HepG2 (cell line): ENCODE results near the gene LCN2. TPM values are rescaled to one million over a fixed set of nuclear protein-coding genes. Genes with fewer than 3 reads are reported as not detected.
A peak's percentile ranks its signal among the peaks of the same experiment; 100 is the strongest.

ENCODE experiments used
- ATAC-seq: fragments of 200-7000 bp; cut with Tn5 transposase; 3 replicates; pipeline ENCODE4 v1.9.1; 2020; ENCODE audit warnings: mild to moderate bottlenecking, moderate library complexity
- BruUV-seq: library from RNA; stranded (reverse); fragments of 400-500 nt; replicated peaks from 2 replicates; lab custom pipeline; 2021; lab: Mats Ljungman, UMichigan
- CTCF ChIA-PET: fragments of 300-600 bp; formaldehyde crosslinking; extraction: SDS; loops from one replicate; lab custom pipeline; 2021; ENCODE audit warnings: low total read pairs, inconsistent platforms, low intra/inter-chr PET ratio; lab: Yijun Ruan, JAX
- POLR2A ChIA-PET: fragments of 350-600 bp; sonication (Branson Sonifier 250); formaldehyde crosslinking; loops from one replicate; lab custom pipeline; 2020; ENCODE audit warnings: antibody characterized with exemption, inconsistent platforms; lab: Yijun Ruan, JAX
- DNase-seq: peaks from one replicate; pipeline ENCODE4 v3.0.0-alpha.2; 2015; ENCODE audit warnings: low spot score
- FAIRE-seq: peaks from 3 replicates; lab custom pipeline; 2011; peaks lifted over from hg19 to GRCh38; lab: Jason Lieb, UNC
- H2AFZ ChIP-seq: one replicate; pipeline ENCODE4 v1.6.1; 2011; ENCODE audit warnings: low read length, inconsistent platforms
- H3K27ac ChIP-seq: fragments of 300-600 bp; 3 replicates; pipeline ENCODE4 v1.8.0; 2011; ENCODE audit warnings: mixed run types, mild to moderate bottlenecking, mixed read lengths, low read length, inconsistent platforms; ENCODE audit not compliant: insufficient read depth; ENCODE audit errors: extremely low read length
- H3K27me3 ChIP-seq, 2 experiments: fragments of 200-600 bp in 1 of 2; 2 replicates in 1 of 2; 3 replicates in 1 of 2; pipeline versions ENCODE4 v1.6.0 to v1.8.0; 2011; ENCODE audit warnings: low read length in 2 of 2, mild to moderate bottlenecking in 2 of 2, moderate library complexity in 2 of 2, inconsistent platforms in 1 of 2; ENCODE audit not compliant: insufficient read depth in 2 of 2, control insufficient read depth in 1 of 2
- H3K36me3 ChIP-seq, 2 experiments: fragments of 200-600 bp in 1 of 2; replicated peaks in 1 of 2; 2 replicates in 1 of 2; 3 replicates in 1 of 2; pipeline versions ENCODE4 v1.5.1 to v1.8.0; 2011; ENCODE audit warnings: low read length in 2 of 2, inconsistent platforms in 1 of 2; ENCODE audit not compliant: insufficient read depth in 2 of 2, control insufficient read depth in 1 of 2
- H3K4me1 ChIP-seq: 2 replicates; pipeline ENCODE4 v1.5.1; 2012; ENCODE audit warnings: low read length, inconsistent platforms; ENCODE audit not compliant: insufficient read depth
- H3K4me2 ChIP-seq: 2 replicates; pipeline ENCODE4 v1.6.0; 2011; ENCODE audit warnings: low read depth, low read length, inconsistent platforms
- H3K4me3 ChIP-seq, 3 experiments: fragments of 200-600 bp in 1 of 3; sonication (generic), shearing (Covaris generic) in 1 of 3; replicated peaks in 1 of 3; 2 replicates each; pipeline ENCODE4 v1.5.1; 2011 to 2016; ENCODE audit warnings: low read length in 3 of 3, inconsistent platforms in 2 of 3, low read depth in 2 of 3, mild to moderate bottlenecking in 2 of 3, control low read depth in 1 of 3, mixed read lengths in 1 of 3; ENCODE audit not compliant: insufficient read depth in 1 of 3
- H3K79me2 ChIP-seq: one replicate; pipeline ENCODE4 v1.6.1; 2011; ENCODE audit warnings: low read length, inconsistent platforms; ENCODE audit not compliant: insufficient read depth
- H3K9ac ChIP-seq: 2 replicates; pipeline ENCODE4 v1.6.0; 2011; ENCODE audit warnings: mild to moderate bottlenecking, low read depth, low read length, inconsistent platforms; ENCODE audit not compliant: insufficient read depth
- H3K9me3 ChIP-seq: 2 replicates; pipeline ENCODE4 v1.5.1; 2012; ENCODE audit warnings: mild to moderate bottlenecking, low read length
- H4K20me1 ChIP-seq: 2 replicates; pipeline ENCODE4 v1.6.0; 2011; ENCODE audit warnings: inconsistent platforms, mild to moderate bottlenecking, low read length, moderate library complexity; ENCODE audit not compliant: insufficient read depth
- AGO2 ChIP-seq: fragments of 200-400 bp; formaldehyde crosslinking; optimal IDR thresholded peaks from 2 replicates; pipeline ENCODE3; 2017; ENCODE audit warnings: mild to moderate bottlenecking, low read depth, low read length, moderate library complexity
- PHB2 ChIP-seq: fragments of 450-650 bp; IDR thresholded peaks from 2 replicates; pipeline ENCODE4 v1.6.1; 2018; ENCODE audit not compliant: partially characterized antibody
- RBFOX2 ChIP-seq: fragments of 200-400 bp; formaldehyde crosslinking; IDR thresholded peaks from 2 replicates; pipeline ENCODE4 v1.6.1; 2017; ENCODE audit warnings: low read depth, mild to moderate bottlenecking, low read length
- ZNF343 ChIP-seq: sonication (generic); formaldehyde crosslinking; IDR thresholded peaks from 2 replicates; pipeline ENCODE4 v1.4.0; 2020; ENCODE audit warnings: mild to moderate bottlenecking, missing genetic modification reagents
- WGBS: methylation state at CpG from one replicate; pipeline ENCODE4 v1.1.6; 2017; ENCODE audit warnings: low lambda C conversion rate; 5-methylcytosine and 5-hydroxymethylcytosine counted together
- in situ Hi-C: cut with HindIII; loops from 2 replicates; pipeline ENCODE4 v1.10.0; 2017; ENCODE audit warnings: low pct_unique_long_range_greater_than_20kb; ENCODE audit not compliant: extremely low pct_ligation_motif_present
- intact Hi-C: fragments of 100-400 bp; cut with micrococcal nuclease; formaldehyde crosslinking; loops from one replicate; pipeline ENCODE4 v1.10.0; 2022; ENCODE audit not compliant: unreplicated experiment
- polyA plus RNA-seq, 8 experiments: library from polyadenylated mRNA; depleted of rRNA in 3 of 8; stranded (reverse) in 7 of 8; unstranded in 1 of 8; fragments of >200 nt; fragmentation: Illumina TruSeq in 4 of 8; extraction: Trizol in 4 of 8; gene quantifications; 2 replicates each; pipeline versions ENCODE4 v1.2.1 to v1.2.3, GENCODE V29; 2011 to 2016; ENCODE audit warnings: low read depth in 4 of 8, missing spikeins in 1 of 8, mixed read lengths in 1 of 8; ENCODE audit not compliant: insufficient read depth in 1 of 8
- total RNA-seq, 5 experiments: library from RNA; depleted of rRNA; stranded (reverse); fragments of >200 nt; fragmentation: Illumina TruSeq; extraction: Trizol; gene quantifications; 2 replicates each; pipeline ENCODE4 v1.2.3, GENCODE V29; 2016; ENCODE audit warnings: low read depth in 1 of 5
- TF ChIP-seq, protein P1 (sequence below): sonication (generic); formaldehyde crosslinking; IDR thresholded peaks from 2 replicates; pipeline ENCODE4 v1.4.0; 2020; ENCODE audit warnings: missing genetic modification reagents
- TF ChIP-seq, protein P2 (sequence below): sonication (generic); formaldehyde crosslinking; IDR thresholded peaks from 2 replicates; pipeline ENCODE4 v1.5.0; 2020; ENCODE audit warnings: mild to moderate bottlenecking, missing genetic modification reagents, moderate library complexity
- TF ChIP-seq, protein P3 (sequence below): sonication (generic); formaldehyde crosslinking; IDR thresholded peaks from 2 replicates; pipeline ENCODE4 v1.5.0; 2020; ENCODE audit warnings: mild to moderate bottlenecking, missing genetic modification reagents

The LCN2 gene
- total and polyA plus RNA-seq, 2 of the 13 experiments (the other 11 are each of a cell fraction or from before 2014, with no cell fraction given), result 0.38 to 1.4 TPM

- ATAC-seq (no peak), DNase-seq (no peak), FAIRE-seq (no peak)
- H3K4me2 ChIP-seq, result no peak overlapping the region
- ChIA-PET POLR2A (no interaction called here), CTCF (no interaction called here)
- peaks cover 2 to 11% of the 10 kb centered on the region in 2 experiments; a peak in 1 of 5 replicates for H3K36me3 ChIP-seq
- no peak overlapping the region for H3K9ac ChIP-seq
- H3K9me3 ChIP-seq, result no peaks in the 10 kb centered on the region
- TF ChIP-seq ZNF343 (CRISPR knock-in tag), result no peak
- peak; percentile 22 for TF ChIP-seq AGO2
- TF ChIP-seq RBFOX2, result peak; percentile 39; the same call in 1 of the 2 replicates
- TF ChIP-seq, protein P1, sequence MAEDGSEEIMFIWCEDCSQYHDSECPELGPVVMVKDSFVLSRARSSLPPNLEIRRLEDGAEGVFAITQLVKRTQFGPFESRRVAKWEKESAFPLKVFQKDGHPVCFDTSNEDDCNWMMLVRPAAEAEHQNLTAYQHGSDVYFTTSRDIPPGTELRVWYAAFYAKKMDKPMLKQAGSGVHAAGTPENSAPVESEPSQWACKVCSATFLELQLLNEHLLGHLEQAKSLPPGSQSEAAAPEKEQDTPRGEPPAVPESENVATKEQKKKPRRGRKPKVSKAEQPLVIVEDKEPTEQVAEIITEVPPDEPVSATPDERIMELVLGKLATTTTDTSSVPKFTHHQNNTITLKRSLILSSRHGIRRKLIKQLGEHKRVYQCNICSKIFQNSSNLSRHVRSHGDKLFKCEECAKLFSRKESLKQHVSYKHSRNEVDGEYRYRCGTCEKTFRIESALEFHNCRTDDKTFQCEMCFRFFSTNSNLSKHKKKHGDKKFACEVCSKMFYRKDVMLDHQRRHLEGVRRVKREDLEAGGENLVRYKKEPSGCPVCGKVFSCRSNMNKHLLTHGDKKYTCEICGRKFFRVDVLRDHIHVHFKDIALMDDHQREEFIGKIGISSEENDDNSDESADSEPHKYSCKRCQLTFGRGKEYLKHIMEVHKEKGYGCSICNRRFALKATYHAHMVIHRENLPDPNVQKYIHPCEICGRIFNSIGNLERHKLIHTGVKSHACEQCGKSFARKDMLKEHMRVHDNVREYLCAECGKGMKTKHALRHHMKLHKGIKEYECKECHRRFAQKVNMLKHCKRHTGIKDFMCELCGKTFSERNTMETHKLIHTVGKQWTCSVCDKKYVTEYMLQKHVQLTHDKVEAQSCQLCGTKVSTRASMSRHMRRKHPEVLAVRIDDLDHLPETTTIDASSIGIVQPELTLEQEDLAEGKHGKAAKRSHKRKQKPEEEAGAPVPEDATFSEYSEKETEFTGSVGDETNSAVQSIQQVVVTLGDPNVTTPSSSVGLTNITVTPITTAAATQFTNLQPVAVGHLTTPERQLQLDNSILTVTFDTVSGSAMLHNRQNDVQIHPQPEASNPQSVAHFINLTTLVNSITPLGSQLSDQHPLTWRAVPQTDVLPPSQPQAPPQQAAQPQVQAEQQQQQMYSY (CRISPR knock-in tag), result no peak
- TF ChIP-seq, protein P2, sequence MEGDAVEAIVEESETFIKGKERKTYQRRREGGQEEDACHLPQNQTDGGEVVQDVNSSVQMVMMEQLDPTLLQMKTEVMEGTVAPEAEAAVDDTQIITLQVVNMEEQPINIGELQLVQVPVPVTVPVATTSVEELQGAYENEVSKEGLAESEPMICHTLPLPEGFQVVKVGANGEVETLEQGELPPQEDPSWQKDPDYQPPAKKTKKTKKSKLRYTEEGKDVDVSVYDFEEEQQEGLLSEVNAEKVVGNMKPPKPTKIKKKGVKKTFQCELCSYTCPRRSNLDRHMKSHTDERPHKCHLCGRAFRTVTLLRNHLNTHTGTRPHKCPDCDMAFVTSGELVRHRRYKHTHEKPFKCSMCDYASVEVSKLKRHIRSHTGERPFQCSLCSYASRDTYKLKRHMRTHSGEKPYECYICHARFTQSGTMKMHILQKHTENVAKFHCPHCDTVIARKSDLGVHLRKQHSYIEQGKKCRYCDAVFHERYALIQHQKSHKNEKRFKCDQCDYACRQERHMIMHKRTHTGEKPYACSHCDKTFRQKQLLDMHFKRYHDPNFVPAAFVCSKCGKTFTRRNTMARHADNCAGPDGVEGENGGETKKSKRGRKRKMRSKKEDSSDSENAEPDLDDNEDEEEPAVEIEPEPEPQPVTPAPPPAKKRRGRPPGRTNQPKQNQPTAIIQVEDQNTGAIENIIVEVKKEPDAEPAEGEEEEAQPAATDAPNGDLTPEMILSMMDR (CRISPR knock-in tag), result no peak
- TF ChIP-seq, protein P3, sequence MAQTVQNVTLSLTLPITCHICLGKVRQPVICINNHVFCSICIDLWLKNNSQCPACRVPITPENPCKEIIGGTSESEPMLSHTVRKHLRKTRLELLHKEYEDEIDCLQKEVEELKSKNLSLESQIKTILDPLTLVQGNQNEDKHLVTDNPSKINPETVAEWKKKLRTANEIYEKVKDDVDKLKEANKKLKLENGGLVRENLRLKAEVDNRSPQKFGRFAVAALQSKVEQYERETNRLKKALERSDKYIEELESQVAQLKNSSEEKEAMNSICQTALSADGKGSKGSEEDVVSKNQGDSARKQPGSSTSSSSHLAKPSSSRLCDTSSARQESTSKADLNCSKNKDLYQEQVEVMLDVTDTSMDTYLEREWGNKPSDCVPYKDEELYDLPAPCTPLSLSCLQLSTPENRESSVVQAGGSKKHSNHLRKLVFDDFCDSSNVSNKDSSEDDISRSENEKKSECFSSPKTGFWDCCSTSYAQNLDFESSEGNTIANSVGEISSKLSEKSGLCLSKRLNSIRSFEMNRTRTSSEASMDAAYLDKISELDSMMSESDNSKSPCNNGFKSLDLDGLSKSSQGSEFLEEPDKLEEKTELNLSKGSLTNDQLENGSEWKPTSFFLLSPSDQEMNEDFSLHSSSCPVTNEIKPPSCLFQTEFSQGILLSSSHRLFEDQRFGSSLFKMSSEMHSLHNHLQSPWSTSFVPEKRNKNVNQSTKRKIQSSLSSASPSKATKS (CRISPR knock-in tag), result no peak
- no peak for TF ChIP-seq PHB2
- no peak overlapping the region for H3K27ac ChIP-seq
- no peaks in the 10 kb centered on the region for H4K20me1 ChIP-seq
- H3K79me2 ChIP-seq, result peaks cover 9% of the 10 kb centered on the region
- intact Hi-C loops, result no loop called here
- H2AFZ ChIP-seq, result no peak overlapping the region
- in situ Hi-C loops, result no loop called here
- 96% methylated on average over 56 of the region's 56 CpGs for WGBS
- H3K4me3 ChIP-seq, result no peak overlapping the region
- BruUV-seq, result no TSS peak
- no peaks in the 10 kb centered on the region for H3K27me3 ChIP-seq
- peaks cover 11% of the 10 kb centered on the region for H3K4me1 ChIP-seq
Measured at GRCh38 chr9:128192601-128193371, 43.5 kb downstream of the LCN2 start.
